IMR-90 (cell line): ENCODE measurements around the gene SIGLEC9. TPM values are rescaled to one million over a fixed set of nuclear protein-coding genes. Genes with fewer than 3 reads are reported as not detected.

ENCODE experiments used
- ATAC-seq: fragments of 200-7000 bp; cut with Tn5 transposase; 2 replicates; pipeline ENCODE4 v1.9.1; 2020; ENCODE audit warnings: low read depth, mild to moderate bottlenecking, moderate library complexity
- BruUV-seq: library from RNA; stranded (reverse); fragments of 400-500 nt; replicated peaks from 2 replicates; lab custom pipeline; 2021; lab: Mats Ljungman, UMichigan
- CTCF ChIA-PET: fragments of 300-600 bp; formaldehyde crosslinking; extraction: SDS; loops from one replicate; lab custom pipeline; 2021; ENCODE audit warnings: antibody characterized with exemption; lab: Yijun Ruan, JAX
- POLR2A ChIA-PET: fragments of 300-600 bp; sonication (Branson Sonifier 250); formaldehyde crosslinking; loops from one replicate; lab custom pipeline; 2022; ENCODE audit warnings: antibody characterized with exemption; ENCODE audit not compliant: unreplicated experiment; lab: Charles Lee
- DNase-seq: peaks from one replicate; pipeline ENCODE4 v3.0.0; 2013
- H2AFZ ChIP-seq: replicated peaks from 2 replicates; pipeline ENCODE3; 2013; ENCODE audit warnings: low read length, mild to moderate bottlenecking; ENCODE audit not compliant: poor library complexity
- H2AK5ac ChIP-seq: 2 replicates; pipeline ENCODE4 v1.6.1; 2013; ENCODE audit warnings: low read depth, low read length, inconsistent platforms
- H2AK9ac ChIP-seq: replicated peaks from 2 replicates; pipeline ENCODE3; 2013; ENCODE audit warnings: mild to moderate bottlenecking, low read depth, low read length, moderate library complexity; ENCODE audit not compliant: poor library complexity
- H2BK120ac ChIP-seq: 2 replicates; pipeline ENCODE4 v1.6.1; 2013; ENCODE audit warnings: low read depth, low read length, inconsistent platforms
- H2BK15ac ChIP-seq: 3 replicates; pipeline ENCODE4 v1.6.1; 2013; ENCODE audit warnings: low read depth, low read length, inconsistent platforms
- H2BK20ac ChIP-seq: 2 replicates; pipeline ENCODE4 v1.6.1; 2013; ENCODE audit warnings: low read depth, mild to moderate bottlenecking, inconsistent platforms, low read length, moderate library complexity
- H2BK5ac ChIP-seq: 2 replicates; pipeline ENCODE4 v1.6.1; 2013; ENCODE audit warnings: mild to moderate bottlenecking, low read depth, low read length, inconsistent platforms; ENCODE audit not compliant: poor library complexity, severe bottlenecking
- H3K14ac ChIP-seq: replicated peaks from 2 replicates; pipeline ENCODE4 v1.6.1; 2013; ENCODE audit warnings: low read depth, low read length, inconsistent platforms
- H3K18ac ChIP-seq: 2 replicates; pipeline ENCODE4 v1.6.1; 2013; ENCODE audit warnings: low read depth, low read length, control low read depth
- H3K23ac ChIP-seq: 2 replicates; pipeline ENCODE4 v1.6.1; 2013; ENCODE audit warnings: low read depth, low read length, inconsistent platforms
- H3K27ac ChIP-seq: 2 replicates; pipeline ENCODE4 v1.5.1; 2013; ENCODE audit warnings: mild to moderate bottlenecking, control low read depth, low read length; ENCODE audit not compliant: insufficient read depth
- H3K27me3 ChIP-seq: 2 replicates; pipeline ENCODE4 v1.6.1; 2013; ENCODE audit warnings: low read length; ENCODE audit not compliant: control insufficient read depth, insufficient read depth
- H3K36me3 ChIP-seq: 2 replicates; pipeline ENCODE4 v1.6.1; 2013; ENCODE audit warnings: low read length, mixed read lengths; ENCODE audit not compliant: control insufficient read depth, insufficient read depth
- H3K4ac ChIP-seq: 2 replicates; pipeline ENCODE4 v1.6.1; 2013; ENCODE audit warnings: low read depth, low read length, inconsistent platforms
- H3K4me1 ChIP-seq: 2 replicates; pipeline ENCODE4 v1.6.1; 2013; ENCODE audit warnings: low read length, mixed read lengths; ENCODE audit not compliant: control insufficient read depth, insufficient read depth
- H3K4me2 ChIP-seq: 2 replicates; pipeline ENCODE4 v1.6.1; 2013; ENCODE audit warnings: low read depth, mild to moderate bottlenecking, control low read depth, low read length, moderate library complexity
- H3K4me3 ChIP-seq: 2 replicates; pipeline ENCODE4 v1.5.1; 2013; ENCODE audit warnings: low read depth, mild to moderate bottlenecking, control low read depth, low read length, moderate library complexity; ENCODE audit not compliant: insufficient read depth
- H3K56ac ChIP-seq: 2 replicates; pipeline ENCODE4 v1.6.1; 2013; ENCODE audit warnings: low read length, inconsistent platforms; ENCODE audit not compliant: insufficient read depth; ENCODE audit errors: extremely low read depth
- H3K79me1 ChIP-seq, 2 experiments: 2 replicates each; pipeline ENCODE4 v1.6.1; 2013; ENCODE audit warnings: low read length in 2 of 2, inconsistent platforms in 1 of 2, low read depth in 1 of 2
- H3K9ac ChIP-seq: 2 replicates; pipeline ENCODE4 v1.6.1; 2013; ENCODE audit warnings: low read depth, low read length, control low read depth
- H3K9me1 ChIP-seq: 2 replicates; pipeline ENCODE4 v1.6.1; 2013; ENCODE audit warnings: low read length, inconsistent platforms; ENCODE audit not compliant: insufficient read depth
- H3K9me3 ChIP-seq: 2 replicates; pipeline ENCODE4 v1.6.1; 2013; ENCODE audit warnings: low read length; ENCODE audit not compliant: control insufficient read depth, insufficient read depth
- H4K20me1 ChIP-seq: 2 replicates; pipeline ENCODE4 v1.6.1; 2013; ENCODE audit warnings: low read length, inconsistent platforms; ENCODE audit not compliant: insufficient read depth
- H4K5ac ChIP-seq: 2 replicates; pipeline ENCODE4 v1.6.1; 2013; ENCODE audit warnings: mild to moderate bottlenecking, low read depth, low read length, control low read depth
- H4K8ac ChIP-seq, 2 experiments: 2 replicates each; pipeline ENCODE4 v1.6.1; 2013; ENCODE audit warnings: low read depth in 2 of 2, low read length in 2 of 2, control low read depth in 1 of 2, inconsistent platforms in 1 of 2
- H4K91ac ChIP-seq: 2 replicates; pipeline ENCODE4 v1.6.1; 2013; ENCODE audit warnings: low read depth, low read length, inconsistent platforms; ENCODE audit not compliant: insufficient read depth
- CEBPB ChIP-seq: IDR thresholded peaks from 2 replicates; pipeline ENCODE4 v1.6.1; 2012; ENCODE audit warnings: low read depth, low read length, improper control_type of control experiment
- CHD1 ChIP-seq: IDR thresholded peaks from 2 replicates; pipeline ENCODE4 v1.6.1; 2012; ENCODE audit warnings: low read depth, low read length, improper control_type of control experiment
- ELK1 ChIP-seq: fragments of 150-350 bp; IDR thresholded peaks from 2 replicates; pipeline ENCODE4 v1.6.1; 2016; ENCODE audit warnings: low read depth, mild to moderate bottlenecking, low read length, moderate library complexity, borderline replicate concordance
- MAFK ChIP-seq: IDR thresholded peaks from 2 replicates; pipeline ENCODE4 v1.6.1; 2012; ENCODE audit warnings: low read depth, low read length, improper control_type of control experiment
- MAZ ChIP-seq: IDR thresholded peaks from 2 replicates; pipeline ENCODE4 v1.6.1; 2012; ENCODE audit warnings: low read depth, mild to moderate bottlenecking, low read length, improper control_type of control experiment, moderate library complexity, borderline replicate concordance
- NFE2L2 ChIP-seq: fragments of 150-350 bp; IDR thresholded peaks from 2 replicates; pipeline ENCODE4 v1.6.1; 2016; ENCODE audit warnings: low read depth, mild to moderate bottlenecking, low read length
- POLR2A ChIP-seq: IDR thresholded peaks from 2 replicates; pipeline ENCODE4 v1.6.1; 2012; ENCODE audit warnings: mild to moderate bottlenecking, low read depth, low read length
- RAD21 ChIP-seq: IDR thresholded peaks from 2 replicates; pipeline ENCODE4 v1.6.1; 2012; ENCODE audit warnings: low read length, improper control_type of control experiment
- RCOR1 ChIP-seq: IDR thresholded peaks from 2 replicates; pipeline ENCODE4 v1.6.1; 2012; ENCODE audit warnings: mild to moderate bottlenecking, low read length, improper control_type of control experiment; ENCODE audit not compliant: insufficient replicate concordance
- RFX5 ChIP-seq: IDR thresholded peaks from 2 replicates; pipeline ENCODE4 v1.8.0; 2012; ENCODE audit warnings: low read depth, mild to moderate bottlenecking, low read length, moderate library complexity
- USF2 ChIP-seq: fragments of 150-350 bp; IDR thresholded peaks from 2 replicates; pipeline ENCODE4 v1.6.1; 2017; ENCODE audit warnings: mild to moderate bottlenecking, antibody characterized with exemption, low read length, low read depth
- WGBS, 2 experiments: methylation state at CpG; one replicate each; pipeline versions ENCODE4 v1.1.5 to v1.1.7; 2013; ENCODE audit warnings: missing lambda C conversion rate in 2 of 2; ENCODE audit not compliant: insufficient read length in 1 of 2; ENCODE audit errors: extremely low coverage in 2 of 2; 5-methylcytosine and 5-hydroxymethylcytosine counted together
- dilution Hi-C: fragments of 300-500 bp; cut with HindIII; formaldehyde crosslinking; loops from one replicate; pipeline ENCODE4 v1.14.3; 2018; ENCODE audit warnings: low sequenced_read_pairs; ENCODE audit not compliant: unreplicated experiment
- in situ Hi-C: fragments of 300-500 bp; cut with MboI; formaldehyde crosslinking; loops from 3 replicates; pipeline ENCODE4 v1.14.3; 2019; ENCODE audit warnings: low sequenced_read_pairs, inconsistent platforms, mixed read lengths
- intact Hi-C: fragments of 100-400 bp; cut with micrococcal nuclease; formaldehyde crosslinking; loops from 2 replicates; pipeline ENCODE4 v1.10.0; 2022
- polyA plus RNA-seq, 3 experiments: library from polyadenylated mRNA; depleted of rRNA; stranded (reverse); fragments of >200 nt; gene quantifications; 2 replicates each; pipeline ENCODE4 v1.2.3, GENCODE V29; 2012; ENCODE audit warnings: low replicate concordance in 1 of 3
- total RNA-seq: library from RNA; depleted of rRNA; stranded (reverse); fragments of >200 nt; gene quantifications from 2 replicates; pipeline ENCODE4 v1.2.3, GENCODE V29; 2012

Gene SIGLEC9
- total and polyA plus RNA-seq, 2 of the 4 experiments (the other 2 are of a cell fraction): 0.03 TPM; not detected in 1

GRCh38 chr19:51078104-51078503 lies 46.6 kb upstream of the SIGLEC9 start:
- CTCF ChIA-PET: no interaction called here
- H3K9ac ChIP-seq: no peak overlapping the region
- no peaks in the 10 kb centered on the region for H4K20me1 ChIP-seq
- H3K56ac ChIP-seq: no peak overlapping the region
- H2AK9ac ChIP-seq: no peak overlapping the region
- no peak overlapping the region for H2AK5ac ChIP-seq
- WGBS, 2 experiments: 57% methylated on average over 4 of the region's 6 CpGs; no CpG with 5 or more reads in 1 of the 2 experiments
- no peak overlapping the region for H3K23ac ChIP-seq
- H3K27me3 ChIP-seq: no peaks in the 10 kb centered on the region
- no peak overlapping the region for H2BK5ac ChIP-seq
- in situ Hi-C loops (no loop called here), dilution Hi-C loops (no loop called here), intact Hi-C loops (no loop called here)
- no peak overlapping the region for H2BK15ac ChIP-seq
- ATAC-seq (no peak), DNase-seq (no peak)
- no peak overlapping the region for H3K4ac ChIP-seq
- no peak overlapping the region for H3K27ac ChIP-seq
- H3K14ac ChIP-seq: no peak overlapping the region
- BruUV-seq: no TSS peak
- no peak overlapping the region for H3K4me2 ChIP-seq
- TF ChIP-seq RAD21: no peak
- no peak for TF ChIP-seq ELK1
- no peak for TF ChIP-seq RFX5
- no peak for TF ChIP-seq MAZ
- no peak for TF ChIP-seq MAFK
- no peak for TF ChIP-seq CEBPB
- no peak for TF ChIP-seq USF2
- no peak for TF ChIP-seq RCOR1
- no peak for TF ChIP-seq POLR2A
- TF ChIP-seq NFE2L2: no peak
- TF ChIP-seq CHD1: no peak
- no peak overlapping the region for H3K4me3 ChIP-seq
- no peaks in the 10 kb centered on the region; the same call in none of the 2 replicates for H3K9me3 ChIP-seq
- H3K4me1 ChIP-seq: no peaks in the 10 kb centered on the region
- POLR2A ChIA-PET: no interaction called here
- no peak overlapping the region for H4K5ac ChIP-seq
- H3K18ac ChIP-seq: no peak overlapping the region
- H2BK20ac ChIP-seq: no peak overlapping the region
- no peaks in the 10 kb centered on the region for H3K36me3 ChIP-seq
- H2BK120ac ChIP-seq: no peak overlapping the region
- no peaks in the 10 kb centered on the region for H3K79me1 ChIP-seq
- no peaks in the 10 kb centered on the region for H3K9me1 ChIP-seq
- H4K8ac ChIP-seq: no peak overlapping the region
- H4K91ac ChIP-seq: no peak overlapping the region
- H2AFZ ChIP-seq: no peak overlapping the region
